HG02943 (cell line): ENCODE results near the gene ATP6V1B1.

ENCODE experiments used
- ATAC-seq: cut with Tn5 transposase; IDR thresholded peaks from one replicate; pipeline ENCODE4 v1.9.1; 2021; ENCODE audit warnings: mild to moderate bottlenecking, low read depth, moderate library complexity; ENCODE audit not compliant: unreplicated experiment

ATP6V1B1 gene

DNA sequence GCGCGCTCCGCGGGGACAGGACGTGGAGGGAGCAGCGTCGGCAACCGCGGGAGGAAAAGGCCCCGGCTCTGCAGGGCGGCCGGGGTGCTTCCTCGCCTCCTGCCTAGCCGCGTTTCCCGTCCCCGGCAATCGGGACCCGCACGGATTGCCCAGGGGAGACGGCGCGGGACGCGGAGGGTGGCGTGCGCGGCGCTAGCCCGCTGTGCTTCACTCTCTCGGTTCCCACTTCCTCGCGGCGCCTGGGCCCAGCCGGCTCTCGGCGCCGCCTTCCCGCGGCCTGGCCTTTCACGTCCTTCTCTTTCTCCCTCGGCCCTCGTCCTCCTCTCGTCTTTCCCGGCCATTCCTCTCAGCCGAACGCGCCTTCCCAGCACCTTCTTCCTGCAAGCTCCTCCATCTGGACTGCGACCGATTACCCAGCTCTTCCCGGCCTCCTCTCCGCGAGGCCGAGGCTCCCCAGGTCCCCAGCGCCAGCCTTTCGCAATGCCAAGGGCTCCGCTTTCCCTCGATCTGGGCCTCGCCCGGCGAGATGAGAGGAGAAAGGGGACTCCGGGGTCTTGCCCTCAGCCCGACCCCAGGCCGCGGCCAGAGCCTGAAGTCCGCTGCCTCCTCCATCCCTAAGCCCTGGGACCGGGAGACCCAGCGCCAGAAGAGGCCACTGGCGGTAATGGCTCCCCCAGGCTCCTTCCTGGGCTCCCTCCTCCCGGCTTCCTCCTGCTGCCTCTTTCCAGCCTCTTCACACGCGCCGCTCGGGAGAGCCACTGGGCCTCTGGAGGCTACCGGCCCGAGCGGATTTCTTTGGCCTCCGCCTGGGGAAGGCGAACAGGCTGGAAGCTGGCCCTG is 34.3 kb upstream of the ATP6V1B1 start:
- ATAC-seq, result no peak

GRCh38 chr2:70902067-70902442 is 33.6 kb upstream of the ATP6V1B1 start:
- ATAC-seq, result no peak

DNA sequence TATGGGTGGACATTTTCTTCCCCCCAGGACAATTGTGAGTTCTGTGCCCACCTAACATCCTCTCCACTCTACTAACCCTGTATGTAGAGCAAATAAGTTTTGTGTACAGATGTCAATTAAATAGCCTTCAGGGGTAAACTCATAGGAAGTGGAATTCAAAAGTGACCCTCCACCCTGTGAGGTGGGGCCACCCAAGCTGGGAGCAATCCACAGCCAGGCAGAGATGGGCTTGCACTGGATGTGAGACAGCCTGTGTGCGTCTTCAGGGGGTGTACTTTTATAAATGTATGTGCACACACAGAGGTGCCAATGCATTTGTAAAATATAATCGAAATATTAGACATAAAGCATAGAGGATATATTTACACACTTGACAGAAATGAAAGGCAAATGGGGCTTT is 33.1 kb upstream of the ATP6V1B1 start:
- no peak for ATAC-seq

- no peak for ATAC-seq
Measured at GRCh38 chr2:70903171-70903570, 32.5 kb upstream of the ATP6V1B1 start.

DNA sequence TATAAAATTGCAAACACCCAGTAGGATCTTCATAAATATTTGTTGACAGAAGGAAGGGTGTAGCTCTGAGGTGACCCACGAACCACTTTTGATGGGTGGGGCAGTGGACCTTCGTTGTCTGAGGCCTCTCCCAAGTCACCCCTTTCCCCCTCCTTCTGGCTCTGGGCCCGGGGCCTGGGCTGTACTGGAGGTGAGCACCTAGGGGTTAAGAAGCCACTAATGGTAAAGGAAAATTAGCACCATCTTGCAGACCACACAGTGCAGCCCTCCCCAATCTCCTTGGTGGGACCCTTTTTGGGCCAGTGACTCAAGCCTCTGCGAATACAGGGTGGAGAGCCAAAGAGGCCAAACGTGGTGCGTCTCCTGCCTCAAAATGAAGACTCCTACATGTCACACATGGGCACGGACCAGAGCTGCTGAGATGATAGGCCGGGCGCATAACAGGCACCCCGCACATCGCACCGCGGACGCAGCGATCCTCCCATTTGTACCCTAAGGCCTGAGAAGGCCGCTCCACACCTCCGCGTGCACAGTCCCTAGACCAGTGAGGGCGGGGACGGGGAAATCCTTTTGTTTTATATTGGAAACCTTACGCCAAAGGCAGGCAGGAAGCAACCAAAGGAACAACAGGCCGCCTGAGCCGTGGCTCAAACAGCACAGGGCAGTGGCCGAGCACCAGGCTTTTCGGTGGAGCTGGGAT is 31.9 kb upstream of the ATP6V1B1 start:
- ATAC-seq, result no peak

GRCh38 chr2:70904371-70905216 is 31.1 kb upstream of the ATP6V1B1 start:
- ATAC-seq, result no peak

- no peak for ATAC-seq
Measured at GRCh38 chr2:70905443-70906421, 30.0 kb upstream of the ATP6V1B1 start.

DNA sequence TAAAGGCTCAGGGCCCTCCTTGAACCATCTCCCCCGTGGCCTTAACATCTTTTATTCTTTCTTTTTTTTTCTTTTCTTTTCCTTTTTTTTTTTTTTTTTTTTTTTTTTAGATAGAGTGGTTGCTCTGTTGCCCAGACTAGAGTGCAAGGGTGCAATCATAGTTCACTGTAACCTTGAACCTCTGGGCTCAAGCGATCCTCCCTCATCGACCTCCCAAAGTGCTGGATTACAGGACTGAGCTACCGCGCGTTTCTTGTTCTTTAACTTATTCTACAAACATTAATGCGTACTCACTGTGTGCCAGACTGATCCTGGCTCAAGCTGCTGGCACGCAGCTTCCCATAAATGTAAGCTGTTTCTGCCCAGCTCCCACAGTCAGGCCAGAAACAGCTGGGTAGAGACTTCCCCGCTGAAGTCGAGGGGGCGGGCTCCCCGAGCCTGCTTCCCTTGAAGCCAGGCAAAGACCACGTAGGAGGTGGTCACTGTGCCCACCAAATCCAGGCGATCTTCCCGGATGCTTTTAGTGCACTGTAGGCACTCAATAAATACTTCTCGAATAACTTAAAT is 29.2 kb upstream of the ATP6V1B1 start:
- ATAC-seq, result no peak

DNA sequence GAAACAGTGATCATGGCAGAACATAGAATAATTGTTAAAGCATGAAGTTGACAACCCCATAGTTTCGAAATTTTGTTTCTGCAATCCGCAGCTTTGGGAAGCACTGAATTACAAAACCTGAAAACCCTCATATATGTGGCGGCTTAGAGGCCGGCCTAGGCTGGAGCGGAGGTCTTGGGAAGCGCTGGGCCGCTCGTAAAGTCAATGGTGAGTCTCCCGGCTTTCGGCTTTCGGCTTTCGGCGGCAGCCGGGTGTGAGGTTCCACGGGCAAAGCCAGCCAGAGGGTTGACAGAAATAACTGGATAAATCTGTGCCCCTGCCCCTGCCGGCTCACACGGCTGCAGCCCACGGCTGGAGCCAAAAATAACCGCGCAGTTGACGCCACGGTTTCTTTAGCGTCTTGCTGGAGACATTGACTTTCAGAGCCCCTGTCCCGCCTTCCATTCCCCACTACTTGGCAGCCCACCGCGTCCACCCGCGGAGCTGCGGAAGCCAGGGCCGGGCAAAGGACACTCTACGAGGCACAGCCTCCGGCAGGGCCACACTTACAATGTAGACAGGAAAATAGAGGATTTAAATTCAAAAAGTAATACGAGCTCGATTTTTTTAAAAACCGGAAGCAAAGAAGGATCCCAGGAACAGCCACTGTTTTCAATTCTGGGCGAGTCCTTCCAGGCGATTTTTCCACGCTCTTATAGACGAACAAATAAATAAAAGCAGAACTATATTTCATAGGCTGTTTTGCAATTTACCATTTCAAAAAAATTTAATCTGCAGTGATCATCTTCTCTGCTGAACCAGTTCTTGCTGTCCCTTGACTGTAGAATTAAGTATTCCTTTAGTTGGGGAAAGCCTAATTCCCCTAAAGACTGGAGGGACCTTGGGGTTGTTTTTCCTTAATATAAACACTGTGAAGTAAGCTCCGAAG is 28.3 kb upstream of the ATP6V1B1 start:
- ATAC-seq, result no peak

DNA sequence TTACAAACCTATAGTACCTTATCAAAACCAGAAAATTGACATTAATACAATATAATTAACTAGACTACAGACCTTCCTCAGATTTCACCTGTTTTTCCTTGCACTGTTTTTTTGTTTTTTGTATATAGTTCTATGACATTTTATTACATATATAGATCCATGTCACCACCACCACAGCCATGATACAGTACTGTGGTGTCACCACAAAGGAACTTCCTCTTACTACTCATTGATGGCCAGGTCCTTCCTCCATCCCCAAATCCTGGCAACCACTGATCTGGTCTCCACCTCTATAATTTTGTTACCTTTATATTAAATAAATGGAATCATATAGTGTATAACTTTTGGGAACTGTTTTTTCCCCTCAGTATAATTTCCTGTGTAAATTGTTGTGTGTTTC is 19.4 kb upstream of the ATP6V1B1 start:
- no peak for ATAC-seq

DNA sequence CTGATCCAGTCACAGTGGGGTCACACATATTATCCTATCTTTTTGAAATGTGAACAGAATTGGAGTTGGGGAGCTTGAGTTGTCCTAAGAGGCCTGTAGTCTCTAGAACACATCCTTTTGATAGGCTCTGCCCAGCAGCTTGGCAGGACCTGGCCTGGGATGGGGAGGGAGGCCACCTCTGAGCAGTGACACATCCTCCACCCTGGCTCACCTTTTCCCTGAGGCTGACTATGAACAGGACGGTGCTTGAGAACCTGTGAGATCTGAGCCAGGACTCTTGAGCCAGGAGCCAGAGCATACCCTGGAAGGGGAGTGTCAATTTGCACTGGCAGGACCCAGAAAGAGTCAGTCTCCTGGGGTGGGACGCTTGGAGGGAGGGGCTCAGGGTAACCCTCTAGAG is 17.7 kb upstream of the ATP6V1B1 start:
- ATAC-seq, result no peak

DNA sequence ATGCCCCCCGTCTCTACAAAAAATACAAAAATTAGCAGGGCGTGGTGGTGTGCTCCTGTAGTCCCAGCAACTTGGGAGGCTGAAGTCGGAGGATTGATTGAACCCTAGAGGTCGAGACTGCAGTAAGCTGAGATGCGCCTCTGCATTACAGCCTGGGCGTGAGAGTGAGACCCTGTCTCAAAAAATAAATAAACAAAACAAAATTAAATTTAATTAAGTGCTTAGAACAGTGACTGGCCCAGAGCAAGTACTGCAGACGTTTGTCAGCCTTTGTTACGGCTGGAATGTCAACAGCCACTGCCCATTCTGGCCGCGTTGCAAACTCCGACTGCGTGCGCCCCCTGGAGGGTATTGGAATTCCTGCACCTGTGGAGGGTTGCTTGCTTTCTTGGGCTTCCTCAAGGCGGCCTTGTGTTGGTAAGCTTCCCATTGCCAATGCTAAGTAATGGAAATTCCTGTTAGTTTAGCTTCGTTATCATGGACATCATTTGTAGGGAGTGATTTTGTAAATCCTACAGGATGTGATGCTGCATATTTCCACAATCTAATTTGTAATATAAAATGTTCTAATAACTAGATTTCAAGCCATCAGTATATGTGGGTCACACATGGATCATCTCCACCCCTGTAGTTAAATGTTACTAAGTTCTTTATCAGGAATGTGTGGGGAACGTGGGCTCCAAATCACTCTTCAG is 15.9 kb upstream of the ATP6V1B1 start:
- no peak for ATAC-seq

- no peak for ATAC-seq
Measured at GRCh38 chr2:70920367-70920715, 15.4 kb upstream of the ATP6V1B1 start.

GRCh38 chr2:70921031-70921430 is 14.7 kb upstream of the ATP6V1B1 start:
- ATAC-seq, result no peak

DNA sequence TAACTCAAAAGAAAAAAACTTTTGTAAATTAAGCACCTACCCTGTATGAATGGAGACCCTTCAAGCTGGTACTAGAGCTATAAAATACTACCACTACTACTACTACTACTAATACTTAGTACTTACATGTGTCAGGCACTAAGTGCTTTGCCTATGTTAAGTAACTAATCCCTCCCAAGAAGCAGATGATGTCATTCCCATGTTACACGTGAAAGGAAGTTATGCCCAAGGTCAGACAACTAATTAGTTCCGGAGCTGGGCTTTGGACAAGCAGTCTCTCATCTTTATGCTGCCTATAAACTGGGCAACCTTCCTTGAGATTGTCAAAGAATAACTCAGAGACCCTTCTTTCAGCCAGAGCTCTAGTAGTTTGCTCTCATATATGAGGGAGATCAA is 13.9 kb upstream of the ATP6V1B1 start:
- ATAC-seq, result no peak

GRCh38 chr2:70922235-70923234 is 13.2 kb upstream of the ATP6V1B1 start:
- ATAC-seq, result no peak
